ENCODE data around the gene KIF16B. TPM values are rescaled to one million over a fixed set of nuclear protein-coding genes. Genes with fewer than 3 reads are reported as not detected.
"Not testable (repeated sequence)": the region's sequence is repeated elsewhere in the genome, so short reads cannot be mapped to it uniquely, and the experiment has no call there.

KIF16B gene
- total RNA-seq, 3 donors from 2014 or later: 23.8 to 47.9 (median 36.9) TPM

- H3K9me3 ChIP-seq: no peaks in the 10 kb centered on the region
- H3K27ac ChIP-seq: no peak overlapping the region
- no peaks in the 10 kb centered on the region for H3K27me3 ChIP-seq
- intact Hi-C loops (cut with DNase I; ENCODE audit: low total_unique reads): no loop called here
- no peaks in the 10 kb centered on the region for H3K36me3 ChIP-seq
- DNase-seq (ENCODE audit: low spot score in 2 of 2): no peak
- no peak overlapping the region for H3K4me3 ChIP-seq
- no peaks in the 10 kb centered on the region for H3K4me1 ChIP-seq
- no peak for TF ChIP-seq POLR2AphosphoS5 (IDR thresholded peaks at IDR 0.05)
- TF ChIP-seq POLR2A (IDR thresholded peaks at IDR 0.05): no peak
- no peak for TF ChIP-seq CTCF (IDR thresholded peaks at IDR 0.05)
Measured at GRCh38 chr20:16601047-16601446, 27.8 kb upstream of the KIF16B start.

GRCh38 chr20:16599257-16599656, 26.0 kb upstream of the KIF16B start:
- Histone ChIP-seq H3K9me3 (no peaks in the 10 kb centered on the region), H3K27me3 (no peaks in the 10 kb centered on the region), H3K4me3 (no peak overlapping the region), H3K36me3 (no peaks in the 10 kb centered on the region), H3K27ac (no peak overlapping the region), H3K4me1 (no peaks in the 10 kb centered on the region)
- DNase-seq (ENCODE audit: low spot score in 2 of 2): no peak
- intact Hi-C loops (cut with DNase I; ENCODE audit: low total_unique reads): no loop called here
- TF ChIP-seq POLR2A (IDR thresholded peaks at IDR 0.05) (no peak), CTCF (IDR thresholded peaks at IDR 0.05) (no peak), POLR2AphosphoS5 (IDR thresholded peaks at IDR 0.05) (no peak)

GRCh38 chr20:16596991-16597390, 23.7 kb upstream of the KIF16B start:
- intact Hi-C loops (cut with DNase I; ENCODE audit: low total_unique reads): no loop called here
- H3K4me1 ChIP-seq: no peaks in the 10 kb centered on the region
- no peaks in the 10 kb centered on the region for H3K36me3 ChIP-seq
- H3K27me3 ChIP-seq: no peaks in the 10 kb centered on the region
- H3K9me3 ChIP-seq: no peaks in the 10 kb centered on the region
- no peak overlapping the region for H3K27ac ChIP-seq
- DNase-seq (ENCODE audit: low spot score in 2 of 2): no peak
- TF ChIP-seq POLR2A (IDR thresholded peaks at IDR 0.05): no peak
- no peak overlapping the region for H3K4me3 ChIP-seq

- H3K27me3 ChIP-seq; H3K4me3 ChIP-seq; intact Hi-C loops (cut with DNase I; ENCODE audit: low total_unique reads); H3K27ac ChIP-seq; H3K9me3 ChIP-seq; H3K36me3 ChIP-seq; DNase-seq (ENCODE audit: low spot score in 2 of 2); H3K4me1 ChIP-seq: not testable (repeated sequence)
Measured at GRCh38 chr20:16596404-16596803, 23.2 kb upstream of the KIF16B start.

GRCh38 chr20:16595376-16595775, 22.1 kb upstream of the KIF16B start:
- Histone ChIP-seq H3K9me3 (no peaks in the 10 kb centered on the region), H3K27ac (no peak overlapping the region), H3K27me3 (no peaks in the 10 kb centered on the region), H3K4me1 (no peaks in the 10 kb centered on the region), H3K4me3 (no peak overlapping the region), H3K36me3 (no peaks in the 10 kb centered on the region)
- intact Hi-C loops (cut with DNase I; ENCODE audit: low total_unique reads): no loop called here
- TF ChIP-seq POLR2AphosphoS5 (IDR thresholded peaks at IDR 0.05): no peak
- no peak for TF ChIP-seq CTCF (IDR thresholded peaks at IDR 0.05)
- TF ChIP-seq POLR2A (IDR thresholded peaks at IDR 0.05): no peak
- DNase-seq (ENCODE audit: low spot score in 2 of 2): no peak

GRCh38 chr20:16590041-16590633, 16.9 kb upstream of the KIF16B start:
- no peaks in the 10 kb centered on the region for H3K36me3 ChIP-seq
- no peaks in the 10 kb centered on the region for H3K27me3 ChIP-seq
- TF ChIP-seq POLR2AphosphoS5 (IDR thresholded peaks at IDR 0.05) (no peak), CTCF (IDR thresholded peaks at IDR 0.05) (no peak), POLR2A (IDR thresholded peaks at IDR 0.05) (no peak)
- no peak overlapping the region for H3K4me3 ChIP-seq
- intact Hi-C loops (cut with DNase I; ENCODE audit: low total_unique reads): no loop called here
- H3K27ac ChIP-seq: no peak overlapping the region
- DNase-seq (ENCODE audit: low spot score in 2 of 2): no peak
- H3K9me3 ChIP-seq: no peaks in the 10 kb centered on the region
- no peaks in the 10 kb centered on the region for H3K4me1 ChIP-seq

All from breast epithelium (tissue), 4 donors.